IMR-90 (cell line): ENCODE results near the gene RAMP3. TPM values are rescaled to one million over a fixed set of nuclear protein-coding genes. Genes with fewer than 3 reads are reported as not detected.

Experiments
- ATAC-seq: fragments of 200-7000 bp; cut with Tn5 transposase; 2 replicates; pipeline ENCODE4 v1.9.1; 2020; ENCODE audit warnings: low read depth, mild to moderate bottlenecking, moderate library complexity
- BruUV-seq: library from RNA; stranded (reverse); fragments of 400-500 nt; replicated peaks from 2 replicates; lab custom pipeline; 2021; lab: Mats Ljungman, UMichigan
- CTCF ChIA-PET: fragments of 300-600 bp; formaldehyde crosslinking; extraction: SDS; loops from one replicate; lab custom pipeline; 2021; ENCODE audit warnings: antibody characterized with exemption; lab: Yijun Ruan, JAX
- POLR2A ChIA-PET: fragments of 300-600 bp; sonication (Branson Sonifier 250); formaldehyde crosslinking; loops from one replicate; lab custom pipeline; 2022; ENCODE audit warnings: antibody characterized with exemption; ENCODE audit not compliant: unreplicated experiment; lab: Charles Lee
- DNase-seq: peaks from one replicate; pipeline ENCODE4 v3.0.0; 2013
- H2AFZ ChIP-seq: replicated peaks from 2 replicates; pipeline ENCODE3; 2013; ENCODE audit warnings: low read length, mild to moderate bottlenecking; ENCODE audit not compliant: poor library complexity
- H2AK5ac ChIP-seq: 2 replicates; pipeline ENCODE4 v1.6.1; 2013; ENCODE audit warnings: low read depth, low read length, inconsistent platforms
- H2AK9ac ChIP-seq: replicated peaks from 2 replicates; pipeline ENCODE3; 2013; ENCODE audit warnings: mild to moderate bottlenecking, low read depth, low read length, moderate library complexity; ENCODE audit not compliant: poor library complexity
- H2BK120ac ChIP-seq: 2 replicates; pipeline ENCODE4 v1.6.1; 2013; ENCODE audit warnings: low read depth, low read length, inconsistent platforms
- H2BK15ac ChIP-seq: 3 replicates; pipeline ENCODE4 v1.6.1; 2013; ENCODE audit warnings: low read depth, low read length, inconsistent platforms
- H2BK20ac ChIP-seq: 2 replicates; pipeline ENCODE4 v1.6.1; 2013; ENCODE audit warnings: low read depth, mild to moderate bottlenecking, inconsistent platforms, low read length, moderate library complexity
- H2BK5ac ChIP-seq: 2 replicates; pipeline ENCODE4 v1.6.1; 2013; ENCODE audit warnings: mild to moderate bottlenecking, low read depth, low read length, inconsistent platforms; ENCODE audit not compliant: poor library complexity, severe bottlenecking
- H3K14ac ChIP-seq: replicated peaks from 2 replicates; pipeline ENCODE4 v1.6.1; 2013; ENCODE audit warnings: low read depth, low read length, inconsistent platforms
- H3K18ac ChIP-seq: 2 replicates; pipeline ENCODE4 v1.6.1; 2013; ENCODE audit warnings: low read depth, low read length, control low read depth
- H3K23ac ChIP-seq: 2 replicates; pipeline ENCODE4 v1.6.1; 2013; ENCODE audit warnings: low read depth, low read length, inconsistent platforms
- H3K27ac ChIP-seq: 2 replicates; pipeline ENCODE4 v1.5.1; 2013; ENCODE audit warnings: mild to moderate bottlenecking, control low read depth, low read length; ENCODE audit not compliant: insufficient read depth
- H3K27me3 ChIP-seq: 2 replicates; pipeline ENCODE4 v1.6.1; 2013; ENCODE audit warnings: low read length; ENCODE audit not compliant: control insufficient read depth, insufficient read depth
- H3K36me3 ChIP-seq: 2 replicates; pipeline ENCODE4 v1.6.1; 2013; ENCODE audit warnings: low read length, mixed read lengths; ENCODE audit not compliant: control insufficient read depth, insufficient read depth
- H3K4ac ChIP-seq: 2 replicates; pipeline ENCODE4 v1.6.1; 2013; ENCODE audit warnings: low read depth, low read length, inconsistent platforms
- H3K4me1 ChIP-seq: 2 replicates; pipeline ENCODE4 v1.6.1; 2013; ENCODE audit warnings: low read length, mixed read lengths; ENCODE audit not compliant: control insufficient read depth, insufficient read depth
- H3K4me2 ChIP-seq: 2 replicates; pipeline ENCODE4 v1.6.1; 2013; ENCODE audit warnings: low read depth, mild to moderate bottlenecking, control low read depth, low read length, moderate library complexity
- H3K4me3 ChIP-seq: 2 replicates; pipeline ENCODE4 v1.5.1; 2013; ENCODE audit warnings: low read depth, mild to moderate bottlenecking, control low read depth, low read length, moderate library complexity; ENCODE audit not compliant: insufficient read depth
- H3K56ac ChIP-seq: 2 replicates; pipeline ENCODE4 v1.6.1; 2013; ENCODE audit warnings: low read length, inconsistent platforms; ENCODE audit not compliant: insufficient read depth; ENCODE audit errors: extremely low read depth
- H3K79me1 ChIP-seq, 2 experiments: 2 replicates each; pipeline ENCODE4 v1.6.1; 2013; ENCODE audit warnings: low read length in 2 of 2, inconsistent platforms in 1 of 2, low read depth in 1 of 2
- H3K9ac ChIP-seq: 2 replicates; pipeline ENCODE4 v1.6.1; 2013; ENCODE audit warnings: low read depth, low read length, control low read depth
- H3K9me1 ChIP-seq: 2 replicates; pipeline ENCODE4 v1.6.1; 2013; ENCODE audit warnings: low read length, inconsistent platforms; ENCODE audit not compliant: insufficient read depth
- H3K9me3 ChIP-seq: 2 replicates; pipeline ENCODE4 v1.6.1; 2013; ENCODE audit warnings: low read length; ENCODE audit not compliant: control insufficient read depth, insufficient read depth
- H4K20me1 ChIP-seq: 2 replicates; pipeline ENCODE4 v1.6.1; 2013; ENCODE audit warnings: low read length, inconsistent platforms; ENCODE audit not compliant: insufficient read depth
- H4K5ac ChIP-seq: 2 replicates; pipeline ENCODE4 v1.6.1; 2013; ENCODE audit warnings: mild to moderate bottlenecking, low read depth, low read length, control low read depth
- H4K8ac ChIP-seq, 2 experiments: 2 replicates each; pipeline ENCODE4 v1.6.1; 2013; ENCODE audit warnings: low read depth in 2 of 2, low read length in 2 of 2, control low read depth in 1 of 2, inconsistent platforms in 1 of 2
- H4K91ac ChIP-seq: 2 replicates; pipeline ENCODE4 v1.6.1; 2013; ENCODE audit warnings: low read depth, low read length, inconsistent platforms; ENCODE audit not compliant: insufficient read depth
- RFX5 ChIP-seq: IDR thresholded peaks from 2 replicates; pipeline ENCODE4 v1.8.0; 2012; ENCODE audit warnings: low read depth, mild to moderate bottlenecking, low read length, moderate library complexity
- WGBS, 2 experiments: methylation state at CpG; one replicate each; pipeline versions ENCODE4 v1.1.5 to v1.1.7; 2013; ENCODE audit warnings: missing lambda C conversion rate in 2 of 2; ENCODE audit not compliant: insufficient read length in 1 of 2; ENCODE audit errors: extremely low coverage in 2 of 2; 5-methylcytosine and 5-hydroxymethylcytosine counted together
- dilution Hi-C: fragments of 300-500 bp; cut with HindIII; formaldehyde crosslinking; loops from one replicate; pipeline ENCODE4 v1.14.3; 2018; ENCODE audit warnings: low sequenced_read_pairs; ENCODE audit not compliant: unreplicated experiment
- in situ Hi-C: fragments of 300-500 bp; cut with MboI; formaldehyde crosslinking; loops from 3 replicates; pipeline ENCODE4 v1.14.3; 2019; ENCODE audit warnings: low sequenced_read_pairs, inconsistent platforms, mixed read lengths
- intact Hi-C: fragments of 100-400 bp; cut with micrococcal nuclease; formaldehyde crosslinking; loops from 2 replicates; pipeline ENCODE4 v1.10.0; 2022
- polyA plus RNA-seq, 3 experiments: library from polyadenylated mRNA; depleted of rRNA; stranded (reverse); fragments of >200 nt; gene quantifications; 2 replicates each; pipeline ENCODE4 v1.2.3, GENCODE V29; 2012; ENCODE audit warnings: low replicate concordance in 1 of 3
- total RNA-seq: library from RNA; depleted of rRNA; stranded (reverse); fragments of >200 nt; gene quantifications from 2 replicates; pipeline ENCODE4 v1.2.3, GENCODE V29; 2012

Gene RAMP3
- total and polyA plus RNA-seq, 2 of the 4 experiments (the other 2 are of a cell fraction) = not detected

GRCh38 chr7:45159296-45159695 lies 1.7 kb downstream of the RAMP3 start:
- Histone ChIP-seq H3K79me1 (no peaks in the 10 kb centered on the region), H2BK120ac (no peak overlapping the region), H3K4ac (no peak overlapping the region), H3K4me3 (no peak overlapping the region), H3K27me3 (peaks cover 51% of the 10 kb centered on the region), H2AFZ (no peak overlapping the region), H2AK5ac (no peak overlapping the region), H2BK5ac (no peak overlapping the region), H3K36me3 (no peaks in the 10 kb centered on the region), H4K8ac (no peak overlapping the region), H3K9ac (no peak overlapping the region), H3K4me2 (no peak overlapping the region), H4K20me1 (no peaks in the 10 kb centered on the region), H3K9me3 (no peaks in the 10 kb centered on the region), H3K27ac (no peak overlapping the region), H3K18ac (no peak overlapping the region), H4K91ac (no peak overlapping the region), H2BK20ac (no peak overlapping the region), H3K56ac (no peak overlapping the region), H3K14ac (no peak overlapping the region), H2BK15ac (no peak overlapping the region), H4K5ac (no peak overlapping the region), H3K4me1 (no peaks in the 10 kb centered on the region), H2AK9ac (no peak overlapping the region), H3K23ac (no peak overlapping the region), H3K9me1 (no peaks in the 10 kb centered on the region)
- dilution Hi-C loops (no loop called here), intact Hi-C loops (no loop called here), in situ Hi-C loops (loop anchor here (10.0 kb wide), 1 partner anchor 696 kb away; no protein-coding TSS in a partner anchor)
- no TSS peak for BruUV-seq
- no peak for TF ChIP-seq RFX5
- WGBS, 2 experiments = 100% methylated on average over 2 of the region's 4 CpGs; no CpG with 5 or more reads in 1 of the 2 experiments
- POLR2A ChIA-PET = no interaction called here
- DNase-seq = no peak
- CTCF ChIA-PET = no interaction called here
- no peak for ATAC-seq
